Thyroid gland (tissue), 4 donors: ENCODE results near the gene SLC16A2.

ENCODE experiments used
- CTCF ChIP-seq, 6 experiments: fragments of 200-600 bp in 3 of 6; fragments of 450-650 bp in 3 of 6; sonication (generic) in 3 of 6; IDR thresholded peaks; one replicate each; pipeline ENCODE4 v1.5.1; 2016 to 2019; ENCODE audit warnings: antibody characterized with exemption in 6 of 6, mild to moderate bottlenecking in 2 of 6, inconsistent platforms in 1 of 6, moderate library complexity in 1 of 6
- POLR2A ChIP-seq, 2 donors: fragments of 450-650 bp; IDR thresholded peaks; one replicate each; pipeline ENCODE4 v1.6.1; 2017; ENCODE audit warnings: antibody characterized with exemption in 2 of 2, mild to moderate bottlenecking in 2 of 2, moderate library complexity in 1 of 2

GRCh38 chrX:74525116-74525515, 103.8 kb downstream of the SLC16A2 start:
- TF ChIP-seq CTCF (IDR thresholded peaks at IDR 0.05) = no peak
- TF ChIP-seq POLR2A (IDR thresholded peaks at IDR 0.05) = no peak
